ENCODE measurements around the gene MUC3A.

GRCh38 chr7:100946766-100947365 lies 2.5 kb upstream of the MUC3A start:
- TF ChIP-seq CTCF (IDR thresholded peaks at IDR 0.05; ENCODE audit: poor library complexity) (no peak), EZH2phosphoT487 (IDR thresholded peaks at IDR 0.05; ENCODE audit: low read depth, severe bottlenecking, unreplicated experiment) (no peak), EZH2 (IDR thresholded peaks at IDR 0.05; ENCODE audit: borderline replicate concordance) (no peak)
